Retinal pigment epithelial cell (primary cell): Measurements from ENCODE around the gene UQCC3.

Experiments used
- DNase-seq: peaks from one replicate; pipeline ENCODE4 v3.0.0-alpha.2; 2010; ENCODE audit warnings: low read depth
- H3K4me3 ChIP-seq: 2 replicates; pipeline ENCODE4 v1.5.1; 2011; ENCODE audit warnings: mild to moderate bottlenecking, low read length, control low read depth, moderate library complexity
- CTCF ChIP-seq: conservative IDR thresholded peaks from 2 replicates; pipeline ENCODE4 v1.5.1; 2011; ENCODE audit warnings: low read depth, low read length, control low read depth, inconsistent platforms

Gene UQCC3

GRCh38 chr11:62677156-62677555, 5.7 kb downstream of the UQCC3 start:
- TF ChIP-seq CTCF: no peak
- no peak overlapping the region for H3K4me3 ChIP-seq
- DNase-seq: no peak

DNA sequence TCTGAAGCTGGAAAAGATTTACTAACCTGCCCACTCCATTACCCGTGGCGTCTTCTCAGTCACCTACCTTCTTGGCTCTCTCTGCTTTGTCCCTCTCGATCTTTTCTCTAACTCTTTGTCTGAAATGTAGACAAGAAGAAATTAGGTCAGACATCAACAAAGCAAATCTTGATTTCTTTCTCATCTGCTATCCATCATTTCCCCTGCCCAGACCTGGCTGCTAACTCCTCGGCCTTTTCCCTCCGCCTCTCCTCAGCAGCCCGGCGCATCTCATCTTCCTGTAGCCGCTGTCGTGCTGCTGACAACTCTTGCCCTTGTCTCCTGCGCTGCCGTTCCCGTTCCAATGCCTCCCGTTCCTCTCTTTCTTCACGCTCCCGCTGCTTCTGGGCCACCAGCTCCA, 6.2 kb downstream of the UQCC3 start:
- DNase-seq: no peak
- no peak for TF ChIP-seq CTCF
- peak overlapping the region; percentile 95 for H3K4me3 ChIP-seq

DNA sequence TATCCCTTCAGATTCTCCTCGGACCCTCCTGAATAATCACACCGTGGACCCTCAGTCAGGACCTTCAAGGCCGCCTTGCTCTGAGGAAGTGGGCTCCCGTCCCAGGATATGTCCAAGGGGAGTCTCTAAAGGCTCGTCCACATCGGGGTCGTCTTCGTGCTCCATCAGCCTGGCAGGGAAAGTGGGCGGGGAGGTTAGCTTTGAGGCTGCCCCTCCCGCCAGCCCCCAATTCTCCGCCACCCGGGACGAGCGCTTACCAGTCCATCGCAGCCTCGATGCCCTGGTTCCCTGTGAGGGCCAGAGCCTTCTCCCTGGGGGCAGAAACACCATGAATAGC, 6.9 kb downstream of the UQCC3 start:
- peak overlapping the region; percentile 95 for H3K4me3 ChIP-seq
- no peak for TF ChIP-seq CTCF
- no peak for DNase-seq

GRCh38 chr11:62678770-62679696, 7.6 kb downstream of the UQCC3 start, which contains the start of gene UBXN1:
TSS of gene UBXN1 (minus strand) at chr11:62679073. CDS start at chr11:62678923, 150 bp downstream.
- DNase-seq: no peak
- no peak for TF ChIP-seq CTCF
- peak within 1 kb of the TSS; percentile 95 for H3K4me3 ChIP-seq

- no peak for DNase-seq
- peak; percentile 64 for TF ChIP-seq CTCF
- H3K4me3 ChIP-seq: no peak overlapping the region
These were observed 9.4 kb downstream of the UQCC3 start for GRCh38 chr11:62680825-62681240.

GRCh38 chr11:62682518-62682917, 11.0 kb downstream of the UQCC3 start:
- H3K4me3 ChIP-seq: no peak overlapping the region
- no peak for TF ChIP-seq CTCF
- no peak for DNase-seq
